Smooth muscle cell (in vitro differentiated cells): ENCODE data around the gene ANKRD63. TPM values are rescaled to one million over a fixed set of nuclear protein-coding genes. Genes with fewer than 3 reads are reported as not detected.

Experiments
- DNase-seq: peaks from one replicate; lab custom pipeline; 2025; ENCODE audit not compliant: unreplicated experiment; lab: John Stamatoyannopoulos, UW
- H2AFZ ChIP-seq: fragments of 200-600 bp; sonication (generic); 2 replicates; pipeline ENCODE4 v1.6.0; 2016; ENCODE audit warnings: antibody characterized with exemption, low read depth, mild to moderate bottlenecking
- H3F3A ChIP-seq: fragments of 200-600 bp; sonication (generic); 2 replicates; pipeline ENCODE4 v1.6.0; 2017; ENCODE audit warnings: antibody characterized with exemption, low read depth
- H3K27ac ChIP-seq: fragments of 200-600 bp; sonication (generic); 2 replicates; pipeline ENCODE4 v1.5.1; 2016; ENCODE audit warnings: low read depth, mild to moderate bottlenecking
- H3K27me3 ChIP-seq: fragments of 200-600 bp; sonication (generic); 2 replicates; pipeline ENCODE4 v1.6.1; 2016; ENCODE audit warnings: low read depth, mild to moderate bottlenecking
- H3K36me3 ChIP-seq: fragments of 200-600 bp; sonication (generic); 2 replicates; pipeline ENCODE4 v1.5.1; 2016; ENCODE audit warnings: low read depth
- H3K4me1 ChIP-seq: fragments of 200-600 bp; sonication (generic); 2 replicates; pipeline ENCODE4 v1.5.1; 2016; ENCODE audit warnings: low read depth
- H3K4me2 ChIP-seq: fragments of 200-600 bp; sonication (generic); 2 replicates; pipeline ENCODE4 v1.6.0; 2016; ENCODE audit warnings: mild to moderate bottlenecking
- H3K4me3 ChIP-seq: fragments of 200-600 bp; sonication (generic); 2 replicates; pipeline ENCODE4 v1.5.1; 2016; ENCODE audit warnings: mild to moderate bottlenecking
- H3K79me2 ChIP-seq: fragments of 200-600 bp; sonication (generic); 2 replicates; pipeline ENCODE4 v1.6.0; 2016; ENCODE audit warnings: low read depth, mild to moderate bottlenecking
- H3K9ac ChIP-seq: fragments of 200-600 bp; sonication (generic); 2 replicates; pipeline ENCODE4 v1.6.0; 2016; ENCODE audit warnings: low read depth
- H3K9me3 ChIP-seq: fragments of 200-600 bp; sonication (generic); replicated peaks from 2 replicates; pipeline ENCODE4 v1.5.1; 2016; ENCODE audit warnings: low read depth
- H4K20me1 ChIP-seq: fragments of 200-600 bp; sonication (generic); 2 replicates; pipeline ENCODE4 v1.6.0; 2016; ENCODE audit warnings: low read depth
- WGBS: methylation state at CpG from one replicate; pipeline ENCODE4 v1.1.7; 2016; ENCODE audit warnings: low lambda C conversion rate; 5-methylcytosine and 5-hydroxymethylcytosine counted together
- polyA plus RNA-seq: library from polyadenylated mRNA; unstranded; fragments of >200 nt; fragmentation: Nextera tagmentation; extraction: Ambion mirVana; gene quantifications from 2 replicates; pipeline ENCODE4 v1.2.1, GENCODE V29; 2016
- total RNA-seq: library from RNA; depleted of rRNA; stranded (reverse); fragments of >200 nt; gene quantifications from 2 replicates; pipeline ENCODE4 v1.2.3, GENCODE V29; 2014
- TF ChIP-seq, protein P1 (sequence below): fragments of 200-600 bp; sonication (generic); IDR thresholded peaks from 2 replicates; pipeline ENCODE4 v1.5.1; 2017; ENCODE audit warnings: borderline replicate concordance, mild to moderate bottlenecking, antibody characterized with exemption; ENCODE audit not compliant: insufficient read depth, poor library complexity, severe bottlenecking

ANKRD63 gene
- total and polyA plus RNA-seq, 2 experiments from 2014 or later = not detected

DNA sequence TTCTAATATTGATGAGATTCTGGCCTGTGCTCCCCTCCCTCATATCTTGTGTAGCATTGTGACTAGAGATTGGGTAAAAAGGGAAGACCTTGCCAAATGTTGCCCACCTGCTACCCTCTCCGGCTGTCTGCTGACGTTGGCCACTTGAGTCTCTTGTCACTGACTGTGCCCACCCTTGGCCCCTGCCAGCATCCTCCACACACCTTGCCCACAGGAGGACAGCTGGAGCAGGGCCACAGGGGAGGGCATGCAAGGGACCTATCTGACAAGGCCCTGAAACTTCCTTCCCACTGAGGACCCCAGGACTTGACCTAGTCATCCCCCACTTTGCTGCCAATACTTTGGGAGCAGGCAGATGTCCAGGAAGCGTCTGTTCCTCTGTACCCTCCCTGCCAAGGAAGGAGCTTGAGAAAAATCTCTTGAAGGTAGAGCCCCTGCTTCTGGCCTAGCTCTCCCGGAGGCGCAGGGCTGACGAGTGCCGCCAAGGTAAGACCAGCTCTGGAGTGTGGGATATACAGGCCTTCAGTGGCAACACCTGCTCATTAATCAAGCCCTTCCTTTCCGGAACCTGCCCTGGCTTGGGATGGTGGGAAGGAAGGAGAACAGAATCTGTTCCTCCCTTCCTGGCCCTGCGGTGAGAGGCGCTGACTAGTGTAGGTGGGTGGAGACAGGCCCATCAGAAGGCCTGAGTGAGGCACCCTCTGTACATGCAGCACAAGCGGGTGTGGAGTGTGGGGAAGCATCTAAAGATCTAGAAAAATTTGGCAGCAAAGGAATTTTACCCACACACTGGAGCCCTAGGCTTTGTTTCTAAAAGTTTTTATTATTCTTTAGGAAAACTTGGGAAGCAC, 48.9 kb downstream of the ANKRD63 start:
- no peak overlapping the region for H3K4me2 ChIP-seq
- TF ChIP-seq, protein P1, sequence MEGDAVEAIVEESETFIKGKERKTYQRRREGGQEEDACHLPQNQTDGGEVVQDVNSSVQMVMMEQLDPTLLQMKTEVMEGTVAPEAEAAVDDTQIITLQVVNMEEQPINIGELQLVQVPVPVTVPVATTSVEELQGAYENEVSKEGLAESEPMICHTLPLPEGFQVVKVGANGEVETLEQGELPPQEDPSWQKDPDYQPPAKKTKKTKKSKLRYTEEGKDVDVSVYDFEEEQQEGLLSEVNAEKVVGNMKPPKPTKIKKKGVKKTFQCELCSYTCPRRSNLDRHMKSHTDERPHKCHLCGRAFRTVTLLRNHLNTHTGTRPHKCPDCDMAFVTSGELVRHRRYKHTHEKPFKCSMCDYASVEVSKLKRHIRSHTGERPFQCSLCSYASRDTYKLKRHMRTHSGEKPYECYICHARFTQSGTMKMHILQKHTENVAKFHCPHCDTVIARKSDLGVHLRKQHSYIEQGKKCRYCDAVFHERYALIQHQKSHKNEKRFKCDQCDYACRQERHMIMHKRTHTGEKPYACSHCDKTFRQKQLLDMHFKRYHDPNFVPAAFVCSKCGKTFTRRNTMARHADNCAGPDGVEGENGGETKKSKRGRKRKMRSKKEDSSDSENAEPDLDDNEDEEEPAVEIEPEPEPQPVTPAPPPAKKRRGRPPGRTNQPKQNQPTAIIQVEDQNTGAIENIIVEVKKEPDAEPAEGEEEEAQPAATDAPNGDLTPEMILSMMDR = no peak
- H2AFZ ChIP-seq = no peak overlapping the region

DNA sequence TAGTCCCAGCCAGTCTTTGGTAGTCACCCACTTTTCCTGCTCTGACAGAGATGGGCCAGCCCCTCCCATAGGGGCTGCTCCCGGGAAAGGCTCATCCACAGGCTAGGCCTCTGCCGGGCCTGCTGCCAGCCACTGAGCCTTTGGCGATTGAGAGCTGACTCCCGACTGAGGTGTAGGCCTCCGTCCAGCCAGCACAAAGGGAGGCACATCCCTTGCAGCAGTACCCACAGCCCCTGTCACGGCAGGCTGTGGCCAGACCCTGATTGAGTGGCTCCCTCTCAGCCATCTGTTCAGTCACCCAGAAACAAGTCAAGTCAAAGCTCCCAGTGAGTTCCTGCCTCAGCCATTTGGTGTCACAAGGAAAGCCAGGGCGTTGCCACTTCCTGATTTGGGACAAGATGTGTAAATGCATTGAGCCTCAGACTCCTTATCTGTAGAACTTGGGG, 50.2 kb downstream of the ANKRD63 start:
- H2AFZ ChIP-seq = no peak overlapping the region

More for the DNA sequence above, 48.9 kb downstream of the ANKRD63 start:
- WGBS = 85% methylated on average over 11 of the region's 11 CpGs
- no peak overlapping the region for H3K27ac ChIP-seq
- no peaks in the 10 kb centered on the region for H3K79me2 ChIP-seq
- no peaks in the 10 kb centered on the region for H3K36me3 ChIP-seq
- DNase-seq = no peak
- H3K4me1 ChIP-seq = peaks cover 5% of the 10 kb centered on the region
- H3K27me3 ChIP-seq = peaks cover 19% of the 10 kb centered on the region
- no peak overlapping the region for H3K4me3 ChIP-seq
- H3K9me3 ChIP-seq = no peaks in the 10 kb centered on the region
- no peaks in the 10 kb centered on the region for H4K20me1 ChIP-seq
- H3K9ac ChIP-seq = no peak overlapping the region
- no peaks in the 10 kb centered on the region for H3F3A ChIP-seq

More for the DNA sequence above, 50.2 kb downstream of the ANKRD63 start:
- Histone ChIP-seq H3K79me2 (no peaks in the 10 kb centered on the region), H3K9ac (no peak overlapping the region), H3K4me3 (no peak overlapping the region), H3K4me1 (no peaks in the 10 kb centered on the region), H3K36me3 (no peaks in the 10 kb centered on the region), H4K20me1 (no peaks in the 10 kb centered on the region), H3K9me3 (no peaks in the 10 kb centered on the region), H3K4me2 (no peak overlapping the region), H3K27ac (no peak overlapping the region), H3F3A (no peaks in the 10 kb centered on the region), H3K27me3 (peaks cover 8% of the 10 kb centered on the region)
- 83% methylated on average over 7 of the region's 7 CpGs for WGBS
- TF ChIP-seq, protein P1 = no peak
- DNase-seq = no peak

Other genes starting within 250 kb of the ANKRD63 start
- 307 and 356 TPM in 2 replicates for gene SRP14, start 243.9 kb downstream of the ANKRD63 start, total RNA-seq
- 713 and 726 TPM in 2 replicates for gene SRP14, start 243.9 kb downstream of the ANKRD63 start, polyA plus RNA-seq
- 9.1 and 11.2 TPM in 2 replicates for gene BMF, start 174.2 kb downstream of the ANKRD63 start, total RNA-seq
- 3.6 and 7.5 TPM in 2 replicates for gene BMF, start 174.2 kb downstream of the ANKRD63 start, polyA plus RNA-seq
- gene BUB1B, start 122.0 kb downstream of the ANKRD63 start, total RNA-seq = 11.3 and 15.0 TPM in 2 replicates
- gene BUB1B, start 122.0 kb downstream of the ANKRD63 start, polyA plus RNA-seq = 5.8 and 6.1 TPM in 2 replicates
- 1.6 and 3.2 TPM in 2 replicates for gene PAK6, start 44.0 kb downstream of the ANKRD63 start, total RNA-seq
- gene PAK6, start 44.0 kb downstream of the ANKRD63 start, polyA plus RNA-seq = 0.29 and 2.2 TPM in 2 replicates
- gene PLCB2, start 24.9 kb upstream of the ANKRD63 start, total RNA-seq = 1.5 and 3.9 TPM in 2 replicates
- 1.9 TPM in 1 of 2 replicates, not detected in the other for gene PLCB2, start 24.9 kb upstream of the ANKRD63 start, polyA plus RNA-seq
- gene INAFM2, start 40.6 kb upstream of the ANKRD63 start, total RNA-seq = 28.1 and 30.4 TPM in 2 replicates
- 23.9 and 48.6 TPM in 2 replicates for gene INAFM2, start 40.6 kb upstream of the ANKRD63 start, polyA plus RNA-seq
- 2.2 and 3.8 TPM in 2 replicates for gene CCDC9B, start 57.9 kb upstream of the ANKRD63 start, total RNA-seq
- 0.97 and 4.7 TPM in 2 replicates for gene CCDC9B, start 57.9 kb upstream of the ANKRD63 start, polyA plus RNA-seq
- not detected in 2 replicates for gene PHGR1, start 68.0 kb upstream of the ANKRD63 start, total RNA-seq
- 0.48 TPM in 1 of 2 replicates, not detected in the other for gene PHGR1, start 68.0 kb upstream of the ANKRD63 start, polyA plus RNA-seq
- gene DISP2, start 75.2 kb upstream of the ANKRD63 start, total RNA-seq = 0.04 and 0.58 TPM in 2 replicates
- 0.46 and 0.90 TPM in 2 replicates for gene DISP2, start 75.2 kb upstream of the ANKRD63 start, polyA plus RNA-seq
- 24.1 and 27.0 TPM in 2 replicates for gene KNSTRN, start 99.7 kb upstream of the ANKRD63 start, total RNA-seq
- gene KNSTRN, start 99.7 kb upstream of the ANKRD63 start, polyA plus RNA-seq = 15.4 and 17.3 TPM in 2 replicates
- 17.4 and 20.3 TPM in 2 replicates for gene IVD, start 122.7 kb upstream of the ANKRD63 start, total RNA-seq
- 37.8 and 38.3 TPM in 2 replicates for gene IVD, start 122.7 kb upstream of the ANKRD63 start, polyA plus RNA-seq
- 7.9 and 8.4 TPM in 2 replicates for gene BAHD1, start 157.9 kb upstream of the ANKRD63 start, total RNA-seq
- 11.1 and 13.4 TPM in 2 replicates for gene BAHD1, start 157.9 kb upstream of the ANKRD63 start, polyA plus RNA-seq
- 19.1 and 20.5 TPM in 2 replicates for gene CHST14, start 187.9 kb upstream of the ANKRD63 start, total RNA-seq
- gene CHST14, start 187.9 kb upstream of the ANKRD63 start, polyA plus RNA-seq = 23.7 and 24.6 TPM in 2 replicates